ENCODE measurements around the gene CCDC38.

DNA sequence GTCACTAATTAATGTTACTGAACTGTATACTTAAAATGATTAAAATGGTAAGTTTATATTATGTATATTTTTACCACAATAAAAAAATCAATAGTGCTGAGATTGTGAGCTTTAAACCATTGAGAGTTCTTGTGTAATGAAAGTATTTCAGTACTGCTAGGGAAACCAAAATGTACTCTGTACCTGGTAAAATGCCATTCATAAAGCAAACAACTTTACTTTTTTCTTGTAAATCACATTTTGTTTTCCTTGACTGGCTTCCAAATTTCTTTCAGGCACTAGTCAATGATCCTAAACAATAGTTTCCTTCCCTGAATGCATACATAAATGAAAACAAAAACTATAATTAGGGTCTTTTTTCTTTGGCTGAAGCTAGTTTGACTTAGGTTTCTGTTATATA, 113.0 kb downstream of the CCDC38 start:
- TF ChIP-seq POLR2A (IDR thresholded peaks at IDR 0.05; ENCODE audit: low read depth) (no peak), POLR2AphosphoS5 (IDR thresholded peaks at IDR 0.05) (no peak)
- TF ChIP-seq, protein P1, sequence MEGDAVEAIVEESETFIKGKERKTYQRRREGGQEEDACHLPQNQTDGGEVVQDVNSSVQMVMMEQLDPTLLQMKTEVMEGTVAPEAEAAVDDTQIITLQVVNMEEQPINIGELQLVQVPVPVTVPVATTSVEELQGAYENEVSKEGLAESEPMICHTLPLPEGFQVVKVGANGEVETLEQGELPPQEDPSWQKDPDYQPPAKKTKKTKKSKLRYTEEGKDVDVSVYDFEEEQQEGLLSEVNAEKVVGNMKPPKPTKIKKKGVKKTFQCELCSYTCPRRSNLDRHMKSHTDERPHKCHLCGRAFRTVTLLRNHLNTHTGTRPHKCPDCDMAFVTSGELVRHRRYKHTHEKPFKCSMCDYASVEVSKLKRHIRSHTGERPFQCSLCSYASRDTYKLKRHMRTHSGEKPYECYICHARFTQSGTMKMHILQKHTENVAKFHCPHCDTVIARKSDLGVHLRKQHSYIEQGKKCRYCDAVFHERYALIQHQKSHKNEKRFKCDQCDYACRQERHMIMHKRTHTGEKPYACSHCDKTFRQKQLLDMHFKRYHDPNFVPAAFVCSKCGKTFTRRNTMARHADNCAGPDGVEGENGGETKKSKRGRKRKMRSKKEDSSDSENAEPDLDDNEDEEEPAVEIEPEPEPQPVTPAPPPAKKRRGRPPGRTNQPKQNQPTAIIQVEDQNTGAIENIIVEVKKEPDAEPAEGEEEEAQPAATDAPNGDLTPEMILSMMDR (IDR thresholded peaks at IDR 0.05): no peak
